GM21717 (cell line): Measurements from ENCODE around the gene ACAT2.
A peak's percentile ranks its signal among the peaks of the same experiment; 100 is the strongest.
"Not testable (repeated sequence)": the region's sequence is repeated elsewhere in the genome, so short reads cannot be mapped to it uniquely, and the experiment has no call there.

Experiments used
- ATAC-seq: cut with Tn5 transposase; IDR thresholded peaks from one replicate; pipeline ENCODE4 v1.9.1; 2021; ENCODE audit warnings: mild to moderate bottlenecking, moderate library complexity; ENCODE audit not compliant: unreplicated experiment

ACAT2 gene

GRCh38 chr6:159762681-159763293, 942 bp downstream of the ACAT2 start:
- ATAC-seq, result no peak

GRCh38 chr6:159766906-159767305, 5.1 kb downstream of the ACAT2 start:
- ATAC-seq, result no peak

- no peak for ATAC-seq
Observed at GRCh38 chr6:159769470-159769869, 7.6 kb downstream of the ACAT2 start.

- no peak for ATAC-seq
Observed at GRCh38 chr6:159772196-159772595, 10.4 kb downstream of the ACAT2 start.

- no peak for ATAC-seq
Observed at GRCh38 chr6:159777240-159777904, 15.5 kb downstream of the ACAT2 start.

GRCh38 chr6:159778131-159778530, 16.3 kb downstream of the ACAT2 start:
- no peak for ATAC-seq

- no peak for ATAC-seq
Observed at GRCh38 chr6:159778542-159779103, 16.8 kb downstream of the ACAT2 start.

- no peak for ATAC-seq
Observed at GRCh38 chr6:159788276-159788675, 26.4 kb downstream of the ACAT2 start.

- no peak for ATAC-seq
Observed at GRCh38 chr6:159788753-159789376, 27.0 kb downstream of the ACAT2 start.

- ATAC-seq, result peak; percentile 77
Observed at GRCh38 chr6:159789377-159790148, 27.7 kb downstream of the ACAT2 start, which contains the start of gene TCP1. TSS of gene TCP1 (minus strand) at chr6:159789602. CDS start at chr6:159789468, 134 bp downstream.

GRCh38 chr6:159790149-159790955, 28.5 kb downstream of the ACAT2 start, which contains the start of gene MRPL18:
TSS of gene MRPL18 (plus strand) at chr6:159790467. CDS start at chr6:159790588, 121 bp downstream.
- ATAC-seq, result peak; percentile 84

GRCh38 chr6:159790956-159791598, 29.2 kb downstream of the ACAT2 start:
- ATAC-seq, result no peak

- ATAC-seq, result not testable (repeated sequence)
Observed at GRCh38 chr6:159794976-159795375, 33.1 kb downstream of the ACAT2 start.

GRCh38 chr6:159797554-159797953, 35.7 kb downstream of the ACAT2 start:
- ATAC-seq, result no peak

- ATAC-seq, result no peak
Observed at GRCh38 chr6:159800141-159800865, 38.5 kb downstream of the ACAT2 start, which contains the start of gene PNLDC1. TSS of gene PNLDC1 (plus strand) at chr6:159800276. CDS start at chr6:159800308, 32 bp downstream.

GRCh38 chr6:159801935-159802334, 40.1 kb downstream of the ACAT2 start:
- ATAC-seq, result no peak

- ATAC-seq, result no peak
Observed at GRCh38 chr6:159804504-159804903, 42.7 kb downstream of the ACAT2 start.

- ATAC-seq, result no peak
Observed at GRCh38 chr6:159805440-159806020, 43.7 kb downstream of the ACAT2 start.
